Osteocyte (in vitro differentiated cells): Measurements from ENCODE around the gene PDCD2L. TPM values are rescaled to one million over a fixed set of nuclear protein-coding genes. Genes with fewer than 3 reads are reported as not detected.

Experiments used
- total RNA-seq: library from RNA; stranded (reverse); gene quantifications from 2 replicates; pipeline ENCODE4 v1.2.1, GENCODE V29; 2021

PDCD2L gene
- total RNA-seq, 1 donor from 2014 or later: 11.1 TPM

Other genes with a start within 250 kb of the PDCD2L start
- gene LSM14A, start 231.9 kb upstream of the PDCD2L start, total RNA-seq: 97.8 and 111 TPM in 2 replicates
- gene GARRE1, start 149.8 kb upstream of the PDCD2L start, total RNA-seq: 29.5 and 33.5 TPM in 2 replicates
- gene GPI, start 39.2 kb upstream of the PDCD2L start, total RNA-seq: 181 and 192 TPM in 2 replicates
- gene UBA2, start 24.0 kb downstream of the PDCD2L start, total RNA-seq: 99.4 and 101 TPM in 2 replicates
- gene WTIP, start 77.4 kb downstream of the PDCD2L start, total RNA-seq: 25.7 and 32.5 TPM in 2 replicates